ENCODE data around the gene FLCN.
"Not testable (repeated sequence)": the region's sequence is repeated elsewhere in the genome, so short reads cannot be mapped to it uniquely, and the experiment has no call there.

The FLCN gene

GRCh38 chr17:17196776-17197175 lies 40.2 kb downstream of the FLCN start:
- peaks cover 16% of the 10 kb centered on the region for H3K36me3 Mint-ChIP-seq
- CTCF ChIA-PET, result no interaction called here
- H3K9me3 Mint-ChIP-seq, result no peaks in the 10 kb centered on the region
- no peak overlapping the region for H3K27ac Mint-ChIP-seq
- no peak overlapping the region for H3K4me3 Mint-ChIP-seq
- H3K27me3 Mint-ChIP-seq, result no peaks in the 10 kb centered on the region
- DNase-seq, result no peak
- peaks cover 14% of the 10 kb centered on the region for H3K4me1 Mint-ChIP-seq

DNA sequence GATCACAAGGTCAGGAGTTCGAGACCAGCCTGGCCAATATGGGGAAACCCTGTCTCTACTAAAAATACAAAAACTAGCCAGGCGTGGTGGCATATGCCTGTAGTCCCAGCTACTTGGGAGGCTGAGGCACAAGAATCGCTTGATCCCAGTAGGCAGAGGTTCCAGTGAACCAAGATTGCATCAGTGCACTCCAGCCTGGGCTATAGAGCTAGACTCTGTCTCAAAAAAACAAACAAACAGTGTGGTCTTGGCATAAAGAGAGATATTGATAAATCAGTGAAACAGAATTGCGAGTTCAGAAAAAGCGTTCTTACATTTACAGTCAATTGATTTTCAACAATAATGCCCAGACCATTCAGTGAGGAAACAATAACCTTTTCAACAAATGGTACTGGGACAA lies 41.5 kb downstream of the FLCN start:
- H3K27me3 Mint-ChIP-seq, H3K4me3 Mint-ChIP-seq, H3K9me3 Mint-ChIP-seq, DNase-seq, CTCF ChIA-PET, H3K27ac Mint-ChIP-seq: not testable (repeated sequence)
- H3K36me3 Mint-ChIP-seq, result peaks cover 13% of the 10 kb centered on the region
- peaks cover 14% of the 10 kb centered on the region for H3K4me1 Mint-ChIP-seq

GRCh38 chr17:17191961-17192381 lies 45.0 kb downstream of the FLCN start:
- CTCF ChIA-PET, result interaction anchor here (0.9 to 1.0 kb wide), 2 partner anchors 13 to 36 kb away, joined by 3 read pairs; no protein-coding TSS in a partner anchor
- no peaks in the 10 kb centered on the region for H3K27me3 Mint-ChIP-seq
- no peak overlapping the region for H3K27ac Mint-ChIP-seq
- no peaks in the 10 kb centered on the region for H3K9me3 Mint-ChIP-seq
- DNase-seq, result no peak
- peaks cover 21% of the 10 kb centered on the region for H3K36me3 Mint-ChIP-seq
- H3K4me3 Mint-ChIP-seq, result no peak overlapping the region
- H3K4me1 Mint-ChIP-seq, result peaks cover 20% of the 10 kb centered on the region

DNA sequence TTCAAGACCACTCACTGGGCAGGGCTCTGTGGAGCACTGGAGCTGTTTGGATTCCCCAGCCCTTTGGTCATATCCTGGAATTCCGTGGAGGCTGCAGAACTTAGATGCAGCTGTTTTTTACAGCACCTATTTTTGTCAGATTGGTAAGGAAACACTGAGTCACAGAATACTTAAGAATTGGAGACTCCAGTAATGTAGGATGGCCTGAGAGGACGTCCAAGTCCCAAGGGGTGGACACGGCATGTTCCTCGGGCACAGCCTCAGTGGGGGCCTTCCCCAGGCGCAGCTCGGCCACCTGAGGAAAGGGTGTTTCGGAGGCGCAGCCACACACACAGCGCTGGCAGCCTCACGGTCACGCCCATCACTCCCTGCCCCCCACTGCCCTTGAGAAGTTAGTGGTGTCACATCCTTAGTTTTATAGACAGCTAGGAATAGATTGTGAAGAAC lies 45.6 kb downstream of the FLCN start:
- Mint-ChIP-seq H3K9me3 (no peaks in the 10 kb centered on the region), H3K36me3 (peaks cover 26% of the 10 kb centered on the region), H3K4me3 (no peak overlapping the region), H3K4me1 (peaks cover 21% of the 10 kb centered on the region), H3K27ac (no peak overlapping the region), H3K27me3 (no peaks in the 10 kb centered on the region)
- DNase-seq, result no peak
- CTCF ChIA-PET, result interaction anchor here (0.9 to 1.3 kb wide), 3 partner anchors 14 to 36 kb away, joined by 3 read pairs; no protein-coding TSS in a partner anchor

DNA sequence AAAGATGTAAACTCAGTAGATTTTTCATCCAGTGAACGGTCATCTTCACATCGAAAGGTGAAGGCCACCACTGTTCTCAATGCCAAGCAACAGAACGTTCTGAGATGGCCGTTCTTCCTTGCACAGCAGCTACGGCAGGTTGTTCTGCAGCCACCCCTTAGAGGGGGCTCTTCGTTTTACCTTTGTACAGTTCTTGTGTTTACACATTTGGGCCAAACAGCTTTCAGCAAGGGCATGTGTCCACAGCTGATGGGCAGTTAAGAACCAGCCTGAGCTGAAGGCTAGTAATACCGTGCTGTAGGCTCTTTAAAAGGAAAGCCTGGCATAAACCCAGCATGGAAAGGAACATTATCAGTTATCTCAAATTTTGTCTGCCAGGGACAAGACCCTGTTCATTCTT lies 46.8 kb downstream of the FLCN start:
- H3K4me1 Mint-ChIP-seq, result peaks cover 33% of the 10 kb centered on the region
- H3K27ac Mint-ChIP-seq, result no peak overlapping the region
- no peaks in the 10 kb centered on the region for H3K27me3 Mint-ChIP-seq
- peaks cover 38% of the 10 kb centered on the region for H3K36me3 Mint-ChIP-seq
- no peak overlapping the region for H3K4me3 Mint-ChIP-seq
- DNase-seq, result no peak
- H3K9me3 Mint-ChIP-seq, result no peaks in the 10 kb centered on the region
- CTCF ChIA-PET, result interaction anchor here (0.6 to 1.3 kb wide), 5 partner anchors 8 to 110 kb away, joined by 3 read pairs; no protein-coding TSS in a partner anchor

- Mint-ChIP-seq H3K4me3 (no peak overlapping the region), H3K27ac (peak overlapping the region; percentile 49), H3K36me3 (peaks cover 43% of the 10 kb centered on the region), H3K4me1 (peaks cover 39% of the 10 kb centered on the region), H3K9me3 (no peaks in the 10 kb centered on the region), H3K27me3 (no peaks in the 10 kb centered on the region)
- no peak for DNase-seq
- CTCF ChIA-PET, result interaction anchor here (0.7 kb wide), 1 partner anchor 165 kb away, joined by 3 read pairs; no protein-coding TSS in a partner anchor
Measured at GRCh38 chr17:17189559-17189958, 47.4 kb downstream of the FLCN start.

GRCh38 chr17:17188586-17188985 lies 48.4 kb downstream of the FLCN start:
- CTCF ChIA-PET, result no interaction called here
- no peak overlapping the region for H3K4me3 Mint-ChIP-seq

DNA sequence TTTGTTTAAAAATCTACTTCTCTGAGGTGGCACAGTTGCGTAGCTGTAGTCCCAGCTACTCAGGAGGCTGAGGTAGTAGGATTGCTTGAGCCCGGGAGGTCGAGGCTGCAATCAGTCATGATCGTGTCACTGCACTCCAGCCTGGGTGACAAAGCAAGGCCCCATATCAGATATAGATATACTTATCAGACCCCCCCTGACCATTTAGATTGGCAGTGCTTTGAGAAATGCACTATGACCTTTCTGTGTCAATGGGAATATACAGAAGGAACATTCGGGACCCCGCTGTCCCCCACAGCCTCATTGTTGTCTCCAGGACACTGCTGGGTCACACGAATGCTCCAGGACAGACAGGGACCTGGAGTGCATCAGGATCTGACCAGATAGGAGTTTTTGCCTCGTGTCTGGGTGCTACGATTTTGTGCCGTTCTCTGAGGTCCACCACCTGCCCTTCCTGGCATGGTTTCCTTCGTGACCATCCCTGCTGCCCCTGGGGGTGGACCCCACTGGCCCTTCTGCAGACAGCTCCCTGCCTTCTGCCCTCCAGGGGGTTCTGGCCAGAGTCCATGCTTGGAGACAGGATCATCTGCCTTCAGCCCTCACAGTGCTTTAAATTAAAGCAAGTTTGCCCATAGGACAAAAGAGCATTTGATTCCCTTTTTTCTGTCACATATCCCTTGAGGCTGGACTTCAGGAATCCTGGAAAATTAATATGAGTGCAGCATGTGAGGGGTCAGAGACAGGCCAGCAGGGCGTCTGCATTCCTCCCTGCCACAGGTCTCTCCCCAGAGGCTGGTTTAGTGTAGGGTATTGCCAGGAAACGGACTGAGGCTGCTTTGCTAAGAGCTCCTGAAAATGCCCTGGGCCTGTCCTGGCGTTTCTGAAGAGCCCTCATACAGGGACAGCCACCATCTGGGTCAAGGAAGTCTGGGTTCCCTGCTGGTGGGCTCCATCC lies 50.1 kb downstream of the FLCN start:
- DNase-seq, result no peak
- Mint-ChIP-seq H3K27me3 (no peaks in the 10 kb centered on the region), H3K27ac (peak overlapping the region; percentile 97), H3K36me3 (peaks cover 61% of the 10 kb centered on the region), H3K4me3 (no peak overlapping the region), H3K4me1 (peaks cover 62% of the 10 kb centered on the region), H3K9me3 (no peaks in the 10 kb centered on the region)
- CTCF ChIA-PET, result interaction anchor here (1.2 kb wide), 1 partner anchor 19 kb away, joined by 3 read pairs; the partner anchor contains the start of gene PLD6

More at GRCh38 chr17:17188586-17188985, 48.4 kb downstream of the FLCN start:
- Mint-ChIP-seq H3K36me3 (peaks cover 53% of the 10 kb centered on the region), H3K4me1 (peaks cover 49% of the 10 kb centered on the region), H3K27me3 (no peaks in the 10 kb centered on the region), H3K9me3 (no peaks in the 10 kb centered on the region), H3K27ac (no peak overlapping the region)
- DNase-seq, result no peak

GRCh38 chr17:17186051-17186450 lies 50.9 kb downstream of the FLCN start:
- Mint-ChIP-seq H3K27me3 (no peaks in the 10 kb centered on the region), H3K4me1 (peaks cover 70% of the 10 kb centered on the region), H3K4me3 (peak overlapping the region; percentile 52), H3K27ac (peak overlapping the region; percentile 97), H3K9me3 (no peaks in the 10 kb centered on the region), H3K36me3 (peaks cover 66% of the 10 kb centered on the region)
- DNase-seq, result peak; percentile 73
- CTCF ChIA-PET, result interaction anchor here (1.2 kb wide), 1 partner anchor 20 kb away, joined by 3 read pairs; the partner anchor contains the start of gene PLD6

DNA sequence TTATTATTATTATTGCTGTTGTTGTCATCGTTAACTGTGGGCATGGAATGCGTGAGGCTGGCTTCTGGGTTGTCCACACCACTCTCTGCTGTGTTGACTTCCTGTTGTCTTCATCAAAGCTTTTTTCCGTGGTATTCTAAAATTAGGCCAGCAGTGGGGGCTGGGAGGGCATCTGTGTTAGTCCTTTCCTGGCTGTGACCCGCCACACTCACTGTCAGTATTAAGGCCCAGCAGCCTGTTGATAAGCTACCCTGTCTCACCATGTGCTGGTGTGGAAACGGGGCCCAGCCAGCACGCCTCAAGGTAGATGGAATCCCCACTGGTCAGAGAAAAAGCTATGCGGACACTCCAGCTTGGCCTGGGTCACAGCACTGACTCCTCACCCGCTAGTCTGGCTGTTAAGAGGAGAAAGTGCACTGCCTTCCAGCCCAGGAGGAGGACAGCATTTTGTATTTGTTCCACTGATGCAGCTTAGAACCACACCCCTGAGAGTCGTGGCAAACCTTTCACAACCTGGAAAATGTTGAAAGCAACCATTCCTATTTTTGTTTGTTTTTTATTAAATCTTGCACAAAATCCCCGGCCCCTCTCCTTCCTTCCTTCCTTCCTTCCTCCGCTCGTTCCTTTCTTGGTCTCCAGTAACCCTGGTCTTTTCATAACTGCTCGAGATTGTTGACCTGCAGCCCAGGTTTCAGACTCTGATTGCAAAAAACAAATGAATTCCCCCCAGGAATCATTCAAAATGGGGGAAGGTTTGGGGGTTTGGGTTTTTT lies 51.8 kb downstream of the FLCN start:
- Mint-ChIP-seq H3K4me3 (peak overlapping the region; percentile 52), H3K36me3 (peaks cover 71% of the 10 kb centered on the region), H3K27ac (peak overlapping the region; percentile 97), H3K4me1 (peaks cover 79% of the 10 kb centered on the region)
- CTCF ChIA-PET, H3K9me3 Mint-ChIP-seq, H3K27me3 Mint-ChIP-seq: not testable (repeated sequence)
- peak; percentile 55 for DNase-seq

- H3K27me3 Mint-ChIP-seq, result no peaks in the 10 kb centered on the region
- H3K36me3 Mint-ChIP-seq, result peaks cover 77% of the 10 kb centered on the region
- DNase-seq, result no peak
- CTCF ChIA-PET, result interaction anchor here (1.1 kb wide), 1 partner anchor 9 kb away, joined by 3 read pairs; no protein-coding TSS in a partner anchor
- peak overlapping the region; percentile 12 for H3K4me3 Mint-ChIP-seq
- peaks cover 91% of the 10 kb centered on the region for H3K4me1 Mint-ChIP-seq
- peak overlapping the region; percentile 97 for H3K27ac Mint-ChIP-seq
- H3K9me3 Mint-ChIP-seq, result no peaks in the 10 kb centered on the region
Measured at GRCh38 chr17:17183744-17184143, 53.2 kb downstream of the FLCN start.

DNA sequence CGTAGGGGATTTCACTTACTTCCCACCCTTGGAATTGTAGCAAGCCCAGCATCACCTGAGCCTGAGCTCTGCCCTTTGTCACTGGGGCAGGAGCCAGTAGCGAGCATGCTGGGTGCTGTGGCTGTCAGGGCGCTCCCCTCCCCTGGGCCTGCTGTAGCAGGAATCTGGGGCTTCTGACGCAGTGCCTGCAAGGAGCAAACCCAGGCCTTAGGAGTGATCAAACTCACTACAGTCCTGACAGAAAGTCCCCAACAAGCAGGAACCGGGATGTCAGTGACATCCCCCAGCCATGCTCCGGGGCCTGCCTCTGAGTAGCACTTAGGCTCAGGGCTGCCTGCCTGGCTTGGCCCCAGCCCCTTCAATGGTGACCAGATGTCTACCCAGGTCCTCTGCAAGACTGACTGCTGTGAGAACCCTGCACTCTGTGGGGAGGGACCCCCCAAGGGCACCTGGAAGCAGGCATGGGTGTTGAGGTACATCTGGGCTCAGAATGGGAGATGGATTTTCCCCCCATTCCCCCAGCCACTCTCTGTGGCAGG lies 54.3 kb downstream of the FLCN start:
- CTCF ChIA-PET, result interaction anchor here (1.2 to 1.3 kb wide), 2 partner anchors 8 to 27 kb away, joined by 3 to 4 read pairs; no protein-coding TSS in a partner anchor
- Mint-ChIP-seq H3K4me1 (peaks cover 95% of the 10 kb centered on the region), H3K36me3 (peaks cover 76% of the 10 kb centered on the region), H3K27me3 (no peaks in the 10 kb centered on the region), H3K9me3 (no peaks in the 10 kb centered on the region), H3K27ac (peak overlapping the region; percentile 97), H3K4me3 (peak overlapping the region; percentile 84)
- peak; percentile 29 for DNase-seq

- Mint-ChIP-seq H3K4me1 (peaks cover 96% of the 10 kb centered on the region), H3K36me3 (peaks cover 79% of the 10 kb centered on the region), H3K9me3 (no peaks in the 10 kb centered on the region), H3K4me3 (peak overlapping the region; percentile 84), H3K27me3 (no peaks in the 10 kb centered on the region), H3K27ac (peak overlapping the region; percentile 97)
- CTCF ChIA-PET, result interaction anchor here (1.2 to 1.3 kb wide), 2 partner anchors 9 to 26 kb away, joined by 3 to 4 read pairs; no protein-coding TSS in a partner anchor
- peak; percentile 76 for DNase-seq
Measured at GRCh38 chr17:17181666-17182597, 55.0 kb downstream of the FLCN start.

Data from activated naive CD4-positive, alpha-beta T cell treated with anti-CD3 and anti-CD28 coated beads, Interleukin-2, amount 10 ng/mL, durations not matched to agents 7 days and 5 days (primary cell).